Esophagus muscularis mucosa (tissue), 4 donors: ENCODE results near the gene GALNT2. TPM values are rescaled to one million over a fixed set of nuclear protein-coding genes. Genes with fewer than 3 reads are reported as not detected.

ENCODE experiments used
- DNase-seq: peaks from one replicate; pipeline ENCODE4 v3.0.0-alpha.2; 2017; ENCODE audit errors: extremely low spot score
- H3K27ac ChIP-seq, 4 donors: fragments of 200-600 bp; sonication (generic); replicated peaks in 1 of 4; 1 replicate in 3 of 4; 2 replicates in 1 of 4; pipeline ENCODE4 v1.5.1; 2016 to 2019; ENCODE audit warnings: mild to moderate bottlenecking in 1 of 4
- H3K27me3 ChIP-seq, 4 donors: fragments of 200-600 bp; sonication (generic); one replicate each; pipeline versions ENCODE4 v1.5.1 to v1.6.0; 2016 to 2019
- H3K36me3 ChIP-seq, 4 donors: fragments of 200-600 bp; sonication (generic); one replicate each; pipeline ENCODE4 v1.5.1; 2016 to 2019
- H3K4me1 ChIP-seq, 4 donors: fragments of 200-600 bp; sonication (generic); one replicate each; pipeline ENCODE4 v1.5.1; 2016 to 2019
- H3K4me3 ChIP-seq, 4 donors: fragments of 200-600 bp; sonication (generic); 1 replicate in 2 of 4; 2 replicates in 2 of 4; pipeline ENCODE4 v1.5.1; 2016 to 2019; ENCODE audit warnings: mild to moderate bottlenecking in 4 of 4, moderate library complexity in 1 of 4
- H3K9me3 ChIP-seq, 4 donors: fragments of 200-600 bp; sonication (generic); 1 replicate in 3 of 4; 2 replicates in 1 of 4; pipeline ENCODE4 v1.5.1; 2016 to 2019
- CTCF ChIP-seq, 3 experiments: fragments of 200-600 bp in 2 of 3; fragments of 450-650 bp in 1 of 3; sonication (generic) in 2 of 3; IDR thresholded peaks; one replicate each; pipeline ENCODE4 v1.5.1; 2017 to 2019; ENCODE audit warnings: antibody characterized with exemption in 3 of 3, mild to moderate bottlenecking in 2 of 3, moderate library complexity in 1 of 3
- EP300 ChIP-seq: sonication (generic); formaldehyde crosslinking; IDR thresholded peaks from one replicate; pipeline ENCODE4 v1.6.1; 2017; ENCODE audit warnings: antibody characterized with exemption
- POLR2A ChIP-seq: fragments of 450-650 bp; IDR thresholded peaks from one replicate; pipeline ENCODE4 v1.6.1; 2017; ENCODE audit warnings: antibody characterized with exemption, moderate library complexity, mild to moderate bottlenecking, low read depth
- POLR2AphosphoS5 ChIP-seq, 2 donors: sonication (generic); formaldehyde crosslinking; IDR thresholded peaks; one replicate each; pipeline ENCODE4 v1.6.1; 2017; ENCODE audit warnings: antibody characterized with exemption in 2 of 2
- WGBS: methylation state at CpG from one replicate; pipeline ENCODE4 v1.1.5; 2018; 5-methylcytosine and 5-hydroxymethylcytosine counted together
- intact Hi-C: fragments of 100-400 bp; cut with DNase I; formaldehyde crosslinking; loops from one replicate; pipeline ENCODE4 v1.15.1; 2023
- total RNA-seq, 4 donors: library from RNA; depleted of rRNA; stranded (reverse); fragments of >200 nt; gene quantifications; one replicate each; pipeline versions ENCODE4 v1.1.0 to v1.2.1, GENCODE V29; 2016

GALNT2 gene
- total RNA-seq, 4 donors from 2014 or later, result 89.6 to 145 (median 129) TPM

GRCh38 chr1:230262867-230263567, 196.0 kb downstream of the GALNT2 start:
- Histone ChIP-seq H3K27me3 (no peaks in the 10 kb centered on the region), H3K4me3 (no peak overlapping the region), H3K4me1 (peaks cover 0 to 8% (median 2%) of the 10 kb centered on the region in 4 donors), H3K27ac (no peak overlapping the region), H3K36me3 (peaks cover 51 to 92% (median 73%) of the 10 kb centered on the region in 4 donors), H3K9me3 (no peaks in the 10 kb centered on the region)
- TF ChIP-seq CTCF (IDR thresholded peaks at IDR 0.05) (no peak), POLR2AphosphoS5 (IDR thresholded peaks at IDR 0.05) (no peak), POLR2A (no peak), EP300 (no peak)
- DNase-seq, result no peak
- WGBS, result 85% methylated on average over 13 of the region's 13 CpGs
- intact Hi-C loops, result no loop called here

GRCh38 chr1:230263568-230264195, 196.6 kb downstream of the GALNT2 start:
- Histone ChIP-seq H3K27me3 (no peaks in the 10 kb centered on the region), H3K4me3 (no peak overlapping the region), H3K36me3 (peaks cover 51 to 92% (median 76%) of the 10 kb centered on the region in 4 donors), H3K27ac (no peak overlapping the region), H3K4me1 (peaks cover 3 to 12% (median 8%) of the 10 kb centered on the region in 4 donors), H3K9me3 (no peaks in the 10 kb centered on the region)
- intact Hi-C loops, result no loop called here
- DNase-seq, result no peak
- 87% methylated on average over 21 of the region's 21 CpGs for WGBS
- TF ChIP-seq POLR2AphosphoS5 (IDR thresholded peaks at IDR 0.05) (no peak), POLR2A (no peak), EP300 (no peak), CTCF (IDR thresholded peaks at IDR 0.05) (no peak)

GRCh38 chr1:230264342-230264741, 197.3 kb downstream of the GALNT2 start:
- intact Hi-C loops, result no loop called here
- DNase-seq, result no peak
- peaks cover 47 to 86% (median 74%) of the 10 kb centered on the region in 4 donors for H3K36me3 ChIP-seq

More at GRCh38 chr1:230264342-230264741, 197.3 kb downstream of the GALNT2 start:
- 100% methylated on average over 2 of the region's 8 CpGs for WGBS
- no peak overlapping the region for H3K27ac ChIP-seq
- H3K4me1 ChIP-seq, result peaks cover 8 to 18% (median 14%) of the 10 kb centered on the region in 4 donors
- TF ChIP-seq POLR2AphosphoS5 (IDR thresholded peaks at IDR 0.05) (no peak), POLR2A (no peak), EP300 (no peak), CTCF (IDR thresholded peaks at IDR 0.05) (no peak)
- H3K4me3 ChIP-seq, result no peak overlapping the region
- no peaks in the 10 kb centered on the region for H3K27me3 ChIP-seq
- no peaks in the 10 kb centered on the region for H3K9me3 ChIP-seq
